Calu3 (cell line): ENCODE measurements around the gene MAP7. TPM values are rescaled to one million over a fixed set of nuclear protein-coding genes. Genes with fewer than 3 reads are reported as not detected.

Source experiments
- BruUV-seq: library from RNA; stranded (reverse); fragments of 400-500 nt; replicated peaks from 2 replicates; lab custom pipeline; 2021; lab: Mats Ljungman, UMichigan
- CTCF ChIA-PET: fragments of 300-600 bp; sonication (Branson Sonifier 250); formaldehyde crosslinking; loops from one replicate; lab custom pipeline; 2022; ENCODE audit warnings: antibody characterized with exemption; lab: Charles Lee
- DNase-seq: peaks from one replicate; pipeline ENCODE4 v3.0.0; 2022
- H3K27ac Mint-ChIP-seq: one replicate; pipeline ENCODE4 v1.8.0; 2022; ENCODE audit warnings: mixed read lengths; ENCODE audit not compliant: unreplicated experiment
- H3K27me3 Mint-ChIP-seq: one replicate; pipeline ENCODE4 v1.8.0; 2022; ENCODE audit warnings: mixed read lengths; ENCODE audit not compliant: unreplicated experiment
- H3K36me3 Mint-ChIP-seq: one replicate; pipeline ENCODE4 v1.8.0; 2022; ENCODE audit warnings: mild to moderate bottlenecking, moderate library complexity, mixed read lengths; ENCODE audit not compliant: insufficient read depth, unreplicated experiment
- H3K4me1 Mint-ChIP-seq: one replicate; pipeline ENCODE4 v1.8.0; 2022; ENCODE audit warnings: mild to moderate bottlenecking, low read depth, mixed read lengths; ENCODE audit not compliant: unreplicated experiment
- H3K4me3 Mint-ChIP-seq: one replicate; pipeline ENCODE4 v1.8.0; 2022; ENCODE audit warnings: mild to moderate bottlenecking, low read depth, moderate library complexity, mixed read lengths; ENCODE audit not compliant: unreplicated experiment
- H3K9me3 Mint-ChIP-seq: one replicate; pipeline ENCODE4 v1.8.0; 2022; ENCODE audit warnings: low read depth, mixed read lengths; ENCODE audit not compliant: unreplicated experiment
- CTCF ChIP-seq: fragments of 200-600 bp; IDR thresholded peaks from one replicate; pipeline ENCODE4 v1.8.0; 2022; ENCODE audit warnings: antibody characterized with exemption; ENCODE audit not compliant: unreplicated experiment
- intact Hi-C: fragments of 100-400 bp; cut with micrococcal nuclease; formaldehyde crosslinking; loops from one replicate; pipeline ENCODE4 v1.10.0; 2022; ENCODE audit not compliant: unreplicated experiment
- total RNA-seq: library from RNA; stranded (reverse); gene quantifications from 2 replicates; pipeline ENCODE4 v1.2.3, GENCODE V29; 2022

Gene MAP7
- total RNA-seq, 1 experiment from 2014 or later, result 30.1 TPM

GRCh38 chr6:136412410-136412809 is 137.8 kb downstream of the MAP7 start:
- H3K27me3 Mint-ChIP-seq, result no peaks in the 10 kb centered on the region
- H3K27ac Mint-ChIP-seq, result no peak overlapping the region
- no peaks in the 10 kb centered on the region for H3K36me3 Mint-ChIP-seq
- intact Hi-C loops, result no loop called here
- TF ChIP-seq CTCF, result no peak
- no peaks in the 10 kb centered on the region for H3K9me3 Mint-ChIP-seq
- DNase-seq, result no peak
- no peak overlapping the region for H3K4me3 Mint-ChIP-seq
- no TSS peak for BruUV-seq
- peaks cover 10% of the 10 kb centered on the region for H3K4me1 Mint-ChIP-seq
- CTCF ChIA-PET, result no interaction called here

- H3K9me3 Mint-ChIP-seq, result no peaks in the 10 kb centered on the region
- no TSS peak for BruUV-seq
- DNase-seq, result no peak
- TF ChIP-seq CTCF, result no peak
- H3K4me1 Mint-ChIP-seq, result peaks cover 15% of the 10 kb centered on the region
- no peak overlapping the region for H3K4me3 Mint-ChIP-seq
- no peak overlapping the region for H3K27ac Mint-ChIP-seq
- CTCF ChIA-PET, result no interaction called here
- intact Hi-C loops, result no loop called here
- no peaks in the 10 kb centered on the region for H3K27me3 Mint-ChIP-seq
- H3K36me3 Mint-ChIP-seq, result no peaks in the 10 kb centered on the region
These were observed 138.5 kb downstream of the MAP7 start for GRCh38 chr6:136411453-136412354.

GRCh38 chr6:136411025-136411325 is 139.2 kb downstream of the MAP7 start:
- Mint-ChIP-seq H3K27ac (no peak overlapping the region), H3K4me1 (peaks cover 15% of the 10 kb centered on the region), H3K27me3 (no peaks in the 10 kb centered on the region), H3K4me3 (no peak overlapping the region), H3K36me3 (no peaks in the 10 kb centered on the region), H3K9me3 (no peaks in the 10 kb centered on the region)
- CTCF ChIA-PET, result no interaction called here
- TF ChIP-seq CTCF, result no peak
- no peak for DNase-seq
- no TSS peak for BruUV-seq
- intact Hi-C loops, result no loop called here

- Mint-ChIP-seq H3K36me3 (no peaks in the 10 kb centered on the region), H3K9me3 (no peaks in the 10 kb centered on the region), H3K4me3 (no peak overlapping the region), H3K27ac (no peak overlapping the region), H3K4me1 (peaks cover 20% of the 10 kb centered on the region), H3K27me3 (no peaks in the 10 kb centered on the region)
- no peak for TF ChIP-seq CTCF
- DNase-seq, result no peak
- CTCF ChIA-PET, result no interaction called here
- intact Hi-C loops, result no loop called here
- BruUV-seq, result no TSS peak
These were observed 139.8 kb downstream of the MAP7 start for GRCh38 chr6:136410201-136411024.
